ENCODE measurements around the gene FASTKD1. TPM values are rescaled to one million over a fixed set of nuclear protein-coding genes. Genes with fewer than 3 reads are reported as not detected.
"Not testable (repeated sequence)": the region's sequence is repeated elsewhere in the genome, so short reads cannot be mapped to it uniquely, and the experiment has no call there.

Gene FASTKD1
- total RNA-seq, 2 experiments from 2014 or later, result 6.3 to 7.2 TPM

GRCh38 chr2:169542433-169542832, 31.2 kb downstream of the FASTKD1 start:
- no peaks in the 10 kb centered on the region for H3K4me1 ChIP-seq (ENCODE audit: insufficient read depth, low read length)
- H3K4me3 ChIP-seq (ENCODE audit: low read length), result no peak overlapping the region
- no peak for ATAC-seq (ENCODE audit: poor library complexity)
- no peak overlapping the region for H3K4me3 Mint-ChIP-seq
- POLR2A ChIA-PET, result no interaction called here
- peaks cover 35% of the 10 kb centered on the region for H3K36me3 Mint-ChIP-seq (ENCODE audit: low read depth)
- H3K27ac ChIP-seq (ENCODE audit: low read depth in 1 of 2, low read length in 2 of 2), result no peak overlapping the region
- intact Hi-C loops (cut with DNase I, micrococcal nuclease), result no loop called here
- H3K9me3 Mint-ChIP-seq, result no peaks in the 10 kb centered on the region
- no peaks in the 10 kb centered on the region for H3K27me3 Mint-ChIP-seq
- CTCF ChIA-PET, result no interaction called here
- TF ChIP-seq CTCF (IDR thresholded peaks at IDR 0.05), result no peak
- DNase-seq, result no peak
- H3K27me3 ChIP-seq (ENCODE audit: control insufficient read depth in 1 of 2, insufficient read depth in 2 of 2, low read length in 2 of 2), result no peaks in the 10 kb centered on the region
- peaks cover 29% of the 10 kb centered on the region for H3K36me3 ChIP-seq (ENCODE audit: insufficient read depth, low read length)
- no peaks in the 10 kb centered on the region for H3K9me3 ChIP-seq (ENCODE audit: control insufficient read depth in 1 of 2, insufficient read depth in 1 of 2, low read length in 2 of 2)
- H3K27ac Mint-ChIP-seq, result no peak overlapping the region
- H3K4me1 Mint-ChIP-seq (ENCODE audit: low read depth), result no peaks in the 10 kb centered on the region

DNA sequence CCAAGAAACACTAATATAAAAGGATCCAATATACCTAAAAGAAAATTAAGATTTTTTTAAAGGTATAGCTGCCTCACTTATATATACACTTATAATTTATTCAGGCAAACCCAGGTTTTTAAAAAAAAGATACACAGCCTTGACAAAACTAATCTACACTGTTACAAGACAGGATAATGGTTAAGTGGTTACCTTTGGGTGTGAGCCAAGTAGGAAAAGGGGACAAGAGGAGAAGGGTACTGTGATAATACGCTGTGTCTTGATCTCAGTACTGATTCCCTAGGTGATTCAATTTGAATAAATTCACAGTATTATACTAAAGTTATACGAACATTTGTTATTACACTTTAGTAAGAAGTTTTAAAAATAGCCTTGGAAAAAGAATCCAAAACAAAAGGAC, 33.5 kb downstream of the FASTKD1 start:
- peaks cover 42% of the 10 kb centered on the region for H3K36me3 Mint-ChIP-seq (ENCODE audit: low read depth)
- H3K4me3 ChIP-seq (ENCODE audit: low read length), result no peak overlapping the region
- intact Hi-C loops (cut with DNase I, micrococcal nuclease), result no loop called here
- H3K9me3 ChIP-seq (ENCODE audit: control insufficient read depth in 1 of 2, insufficient read depth in 1 of 2, low read length in 2 of 2), result no peaks in the 10 kb centered on the region
- ATAC-seq (ENCODE audit: poor library complexity) (no peak), DNase-seq (no peak)
- H3K4me3 Mint-ChIP-seq, result no peak overlapping the region
- no peaks in the 10 kb centered on the region for H3K9me3 Mint-ChIP-seq
- no peaks in the 10 kb centered on the region for H3K27me3 ChIP-seq (ENCODE audit: control insufficient read depth in 1 of 2, insufficient read depth in 2 of 2, low read length in 2 of 2)
- H3K27me3 Mint-ChIP-seq, result no peaks in the 10 kb centered on the region
- POLR2A ChIA-PET, result no interaction called here
- no peaks in the 10 kb centered on the region for H3K4me1 ChIP-seq (ENCODE audit: insufficient read depth, low read length)
- peaks cover 22% of the 10 kb centered on the region for H3K36me3 ChIP-seq (ENCODE audit: insufficient read depth, low read length)
- no peak overlapping the region for H3K27ac Mint-ChIP-seq
- H3K4me1 Mint-ChIP-seq (ENCODE audit: low read depth), result no peaks in the 10 kb centered on the region
- CTCF ChIA-PET, result no interaction called here
- no peak overlapping the region for H3K27ac ChIP-seq (ENCODE audit: low read depth in 1 of 2, low read length in 2 of 2)
- TF ChIP-seq CTCF (IDR thresholded peaks at IDR 0.05), result no peak

GRCh38 chr2:169539460-169539859, 34.2 kb downstream of the FASTKD1 start:
- H3K4me1 Mint-ChIP-seq (ENCODE audit: low read depth); H3K4me3 Mint-ChIP-seq; ATAC-seq (ENCODE audit: poor library complexity); H3K4me1 ChIP-seq (ENCODE audit: insufficient read depth, low read length); H3K27me3 ChIP-seq (ENCODE audit: control insufficient read depth in 1 of 2, insufficient read depth in 2 of 2, low read length in 2 of 2); H3K27me3 Mint-ChIP-seq; intact Hi-C loops (cut with DNase I, micrococcal nuclease); H3K9me3 ChIP-seq (ENCODE audit: control insufficient read depth in 1 of 2, insufficient read depth in 1 of 2, low read length in 2 of 2); H3K4me3 ChIP-seq (ENCODE audit: low read length); CTCF ChIA-PET; H3K27ac Mint-ChIP-seq; H3K27ac ChIP-seq (ENCODE audit: low read depth in 1 of 2, low read length in 2 of 2); POLR2A ChIA-PET; H3K9me3 Mint-ChIP-seq; DNase-seq: not testable (repeated sequence)
- peaks cover 38% of the 10 kb centered on the region for H3K36me3 Mint-ChIP-seq (ENCODE audit: low read depth)
- H3K36me3 ChIP-seq (ENCODE audit: insufficient read depth, low read length), result peaks cover 22% of the 10 kb centered on the region

DNA sequence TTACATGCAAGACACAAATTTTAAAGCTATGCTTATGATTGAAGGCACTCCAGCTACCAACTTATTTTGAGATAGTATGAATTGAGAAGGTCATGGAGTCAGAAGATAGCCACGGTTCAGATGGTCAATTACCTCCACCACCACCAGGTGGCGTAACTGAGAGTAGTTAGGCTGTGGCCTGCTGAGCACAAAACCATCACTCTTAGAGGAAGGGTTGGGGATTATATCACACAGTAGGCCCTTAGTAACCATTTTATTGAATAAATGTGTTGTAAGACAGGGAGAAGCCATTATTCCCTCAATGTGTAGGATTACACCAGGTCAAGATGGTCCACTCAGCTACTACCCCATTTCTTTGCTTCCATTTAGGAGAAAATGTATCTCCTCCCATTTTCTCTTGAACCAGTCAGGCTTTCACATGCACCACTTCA, 45.4 kb downstream of the FASTKD1 start:
- peak; percentile 93 for ATAC-seq (ENCODE audit: poor library complexity)
- Mint-ChIP-seq H3K36me3 (ENCODE audit: low read depth) (peaks cover 10% of the 10 kb centered on the region), H3K27ac (no peak overlapping the region), H3K9me3 (no peaks in the 10 kb centered on the region), H3K27me3 (no peaks in the 10 kb centered on the region), H3K4me1 (ENCODE audit: low read depth) (no peaks in the 10 kb centered on the region), H3K4me3 (no peak overlapping the region)
- H3K4me1 ChIP-seq (ENCODE audit: insufficient read depth, low read length), result no peaks in the 10 kb centered on the region
- no peaks in the 10 kb centered on the region for H3K27me3 ChIP-seq (ENCODE audit: control insufficient read depth in 1 of 2, insufficient read depth in 2 of 2, low read length in 2 of 2)
- no peak overlapping the region for H3K4me3 ChIP-seq (ENCODE audit: low read length)
- peak; percentile 96 for TF ChIP-seq CTCF (IDR thresholded peaks at IDR 0.05)
- H3K27ac ChIP-seq (ENCODE audit: low read depth in 1 of 2, low read length in 2 of 2), result no peak overlapping the region
- no peaks in the 10 kb centered on the region for H3K9me3 ChIP-seq (ENCODE audit: control insufficient read depth in 1 of 2, insufficient read depth in 1 of 2, low read length in 2 of 2)
- POLR2A ChIA-PET, result interaction anchor here (1.1 kb wide), 1 partner anchor 49 kb away, joined by 3 read pairs; the partner anchor contains the start of gene BBS5
- CTCF ChIA-PET, result interaction anchor here (0.5 to 1.1 kb wide), 4 partner anchors 10 to 1316 kb away, joined by 3 to 4 read pairs (median 4); no protein-coding TSS in a partner anchor
- intact Hi-C loops (cut with DNase I, micrococcal nuclease), result loop anchor here (2.0 to 10.0 kb wide), 3 partner anchors 54 to 401 kb away; partner anchors contain the start of gene PPIG (in 1 of the 2)
- DNase-seq, result peak; percentile 55 to 84 (median 65)
- H3K36me3 ChIP-seq (ENCODE audit: insufficient read depth, low read length), result peaks cover 7% of the 10 kb centered on the region

Data from CD4-positive, alpha-beta T cell (primary cell).